Upper lobe of left lung (tissue), 4 donors: ENCODE data around the gene DCUN1D1.

ENCODE experiments used
- CTCF ChIP-seq, 6 experiments: fragments of 450-650 bp in 4 of 6; fragments of 200-600 bp in 2 of 6; sonication (generic) in 2 of 6; IDR thresholded peaks; one replicate each; pipeline ENCODE4 v1.5.1; 2016 to 2019; ENCODE audit warnings: antibody characterized with exemption in 6 of 6
- EP300 ChIP-seq, 4 donors: sonication (generic); formaldehyde crosslinking; IDR thresholded peaks; one replicate each; pipeline ENCODE4 v1.5.1; 2017; ENCODE audit warnings: antibody characterized with exemption in 4 of 4, control low read depth in 2 of 4
- POLR2A ChIP-seq, 4 donors: fragments of 450-650 bp; IDR thresholded peaks; one replicate each; pipeline ENCODE4 v1.5.1; 2016 to 2017; ENCODE audit warnings: antibody characterized with exemption in 4 of 4, mild to moderate bottlenecking in 2 of 4
- POLR2AphosphoS5 ChIP-seq, 2 donors: sonication (generic); formaldehyde crosslinking; IDR thresholded peaks; one replicate each; pipeline ENCODE4 v1.5.1; 2017; ENCODE audit warnings: antibody characterized with exemption in 2 of 2

DNA sequence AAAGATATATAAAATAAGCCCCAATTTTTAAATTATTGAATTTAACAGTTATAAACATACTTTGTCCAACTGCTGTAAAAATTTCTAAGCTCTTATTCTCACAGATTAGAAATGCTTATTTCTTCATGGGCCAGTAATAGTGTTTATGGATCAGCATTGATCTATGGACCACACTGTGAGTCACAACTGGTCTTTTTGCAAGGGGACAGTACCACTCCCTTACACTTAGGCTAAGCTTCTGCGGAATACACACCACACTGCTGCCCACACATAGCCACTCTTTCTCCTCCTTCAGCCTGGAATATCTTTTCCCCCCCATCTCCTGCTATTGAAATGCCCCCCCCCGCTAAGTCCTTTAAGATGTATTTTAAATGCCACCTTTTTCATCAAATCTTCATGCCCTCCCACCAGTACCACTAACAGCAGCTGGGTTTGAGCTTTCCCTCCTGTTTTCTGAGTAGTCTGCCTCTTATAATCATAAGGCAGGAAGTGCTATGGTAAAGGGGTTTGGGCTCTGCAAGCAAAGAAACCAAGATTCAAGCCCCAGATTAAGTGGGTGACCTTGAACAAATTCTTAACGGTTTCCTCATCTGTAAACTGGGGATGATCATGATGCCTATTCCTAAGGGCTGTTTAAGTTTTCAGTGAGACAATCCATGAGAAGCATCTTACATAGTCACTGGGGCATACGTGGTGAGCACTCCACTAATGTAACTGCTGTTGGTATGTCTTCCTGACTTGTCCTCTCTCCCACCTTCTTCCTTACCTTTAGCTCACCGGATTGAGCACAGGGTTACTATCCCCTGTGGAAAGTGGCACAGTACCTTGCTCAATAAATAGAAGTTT is 69.2 kb downstream of the DCUN1D1 start:
- TF ChIP-seq POLR2A (IDR thresholded peaks at IDR 0.05) (no peak), CTCF (IDR thresholded peaks at IDR 0.05) (no peak), EP300 (IDR thresholded peaks at IDR 0.05) (no peak), POLR2AphosphoS5 (IDR thresholded peaks at IDR 0.05) (no peak)
